Dermis blood vessel endothelial cell (primary cell): ENCODE data around the gene CDKN2B-AS1. TPM values are rescaled to one million over a fixed set of nuclear protein-coding genes. Genes with fewer than 3 reads are reported as not detected.

Source experiments
- DNase-seq: peaks from one replicate; pipeline ENCODE4 v3.0.0; 2010
- total RNA-seq: library from RNA; depleted of rRNA; stranded (reverse); fragments of >200 nt; gene quantifications from 2 replicates; pipeline ENCODE4 v1.2.3, GENCODE V29; 2014

Gene CDKN2B-AS1
- total RNA-seq, 1 donor from 2014 or later = 2.2 TPM

DNA sequence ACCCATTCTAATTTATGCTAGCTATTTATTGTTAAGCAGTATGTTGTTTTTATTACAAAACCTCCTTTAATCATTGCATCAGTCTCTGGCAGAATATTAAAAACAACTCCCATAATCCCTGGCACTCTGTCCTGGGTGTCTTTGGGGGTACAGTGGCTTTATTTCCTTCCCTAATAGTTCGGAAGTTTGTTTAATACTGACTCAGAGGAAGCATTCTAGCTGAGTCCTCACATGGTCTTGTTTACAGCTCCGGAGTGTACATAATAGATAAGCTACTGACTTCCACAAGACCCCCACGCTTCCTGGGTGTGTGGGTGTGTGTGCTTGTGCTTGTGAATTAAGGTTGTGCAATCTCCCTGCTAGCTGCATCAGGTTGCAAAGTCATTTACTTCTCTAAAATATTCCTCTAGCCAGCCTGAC, 164.3 kb downstream of the CDKN2B-AS1 start:
- peak; percentile 40 for DNase-seq

- no peak for DNase-seq
Measured at GRCh38 chr9:22159586-22159985, 165.0 kb downstream of the CDKN2B-AS1 start.

DNA sequence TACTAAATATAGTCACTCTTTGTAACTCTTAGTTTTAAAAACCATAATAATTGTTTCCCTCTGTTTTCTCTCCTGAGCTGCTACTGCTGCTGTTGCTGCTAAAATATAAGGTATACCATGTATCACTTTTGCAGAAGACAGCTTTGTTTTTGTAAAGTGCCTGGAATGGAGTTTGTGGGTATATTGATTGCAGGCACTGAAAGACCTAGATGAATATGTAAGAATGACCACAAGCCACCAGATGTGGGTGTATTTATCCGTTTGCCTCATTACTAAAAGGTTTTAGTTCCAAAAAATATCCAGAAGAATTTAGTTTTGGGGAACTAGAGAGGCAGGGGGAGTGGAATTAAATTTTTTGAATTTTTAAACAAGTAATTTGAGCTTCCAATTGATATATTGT, 165.6 kb downstream of the CDKN2B-AS1 start:
- no peak for DNase-seq

- DNase-seq = no peak
Measured at GRCh38 chr9:22165144-22165543, 170.6 kb downstream of the CDKN2B-AS1 start.

DNA sequence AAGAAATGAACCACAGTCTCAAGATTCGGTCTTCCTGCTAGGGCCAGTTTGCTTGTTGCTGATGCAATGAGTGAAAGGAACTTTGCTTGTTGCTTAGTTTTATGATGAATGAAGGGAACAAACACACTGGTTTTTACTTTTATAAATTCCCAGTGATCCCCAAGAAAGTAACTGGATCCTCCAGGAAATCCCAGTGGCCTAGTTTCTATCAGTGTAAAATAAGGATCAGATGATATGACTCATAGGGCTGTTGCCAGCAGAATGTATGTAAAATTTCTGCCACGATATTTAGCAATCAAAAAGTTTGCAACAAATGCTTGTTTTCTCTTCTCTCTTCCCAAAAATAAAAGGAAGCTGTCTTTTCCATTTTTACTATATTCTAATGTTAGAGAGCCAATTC, 174.7 kb downstream of the CDKN2B-AS1 start:
- no peak for DNase-seq

- no peak for DNase-seq
Measured at GRCh38 chr9:22169727-22170503, 175.3 kb downstream of the CDKN2B-AS1 start.

Other genes with a start within 250 kb of the CDKN2B-AS1 start
- 19.2 and 36.9 TPM in 2 replicates for gene MTAP, start 192.2 kb upstream of the CDKN2B-AS1 start, total RNA-seq
- gene CDKN2A, start 399 bp upstream of the CDKN2B-AS1 start, total RNA-seq = 1.0 and 1.3 TPM in 2 replicates
- gene CDKN2B, start 14.5 kb downstream of the CDKN2B-AS1 start, total RNA-seq = 1.9 and 2.4 TPM in 2 replicates